HCT116 (cell line): Measurements from ENCODE around the gene RERG. TPM values are rescaled to one million over a fixed set of nuclear protein-coding genes. Genes with fewer than 3 reads are reported as not detected.

Experiments
- ATAC-seq: fragments of 200-7000 bp; cut with Tn5 transposase; 2 replicates; pipeline ENCODE4 v1.9.1; 2020; ENCODE audit warnings: mild to moderate bottlenecking, moderate library complexity
- BruUV-seq: library from RNA; stranded (reverse); fragments of 400-500 nt; replicated peaks from 2 replicates; lab custom pipeline; 2021; lab: Mats Ljungman, UMichigan
- CTCF ChIA-PET: fragments of 300-600 bp; sonication (Branson Sonifier 250); formaldehyde crosslinking; loops from one replicate; lab custom pipeline; 2021; ENCODE audit warnings: antibody characterized with exemption; lab: Charles Lee
- POLR2A ChIA-PET: fragments of 300-600, 350-600 bp; sonication (Branson Sonifier 250); formaldehyde crosslinking; loops from one replicate; lab custom pipeline; 2021; ENCODE audit warnings: antibody characterized with exemption; lab: Charles Lee
- RAD21 ChIA-PET, 2 experiments: fragments of 300-600 bp; sonication (Branson Sonifier 250); formaldehyde crosslinking; loops; one replicate each; lab custom pipeline; 2023; ENCODE audit warnings: low total read pairs in 2 of 2; ENCODE audit not compliant: uncharacterized antibody in 2 of 2, unreplicated experiment in 2 of 2, low non-redundant PET in 1 of 2; lab: Charles Lee
- DNase-seq: peaks from one replicate; pipeline ENCODE4 v3.0.0-alpha.2; 2010; ENCODE audit warnings: low read depth, low spot score
- H2AFZ ChIP-seq: fragments of 200-600 bp; shearing (Covaris generic), sonication (generic); 2 replicates; pipeline ENCODE4 v1.6.1; 2017; ENCODE audit warnings: low read depth, mixed run types, mixed read lengths, antibody characterized with exemption, low read length; ENCODE audit not compliant: poor library complexity, severe bottlenecking
- H3K27ac ChIP-seq: 2 replicates; pipeline ENCODE4 v1.5.1; 2012; ENCODE audit warnings: low read depth, low read length
- H3K27me3 ChIP-seq: fragments of 200-600 bp; sonication (generic); 2 replicates; pipeline ENCODE4 v1.6.1; 2016; ENCODE audit warnings: mixed run types, low read length, mixed read lengths; ENCODE audit not compliant: insufficient read depth
- H3K36me3 ChIP-seq, 2 experiments: fragments of 200-500 bp in 1 of 2; fragments of 200-600 bp in 1 of 2; sonication (Bioruptor generic) in 1 of 2; sonication (generic) in 1 of 2; 2 replicates each; pipeline versions ENCODE4 v1.5.1 to v1.6.1; 2014 to 2016; ENCODE audit warnings: low read length in 2 of 2, inconsistent platforms in 1 of 2, mixed read lengths in 1 of 2, mixed run types in 1 of 2; ENCODE audit not compliant: insufficient read depth in 2 of 2, control insufficient read depth in 1 of 2
- H3K4me1 ChIP-seq, 2 experiments: fragments of 200-600 bp in 1 of 2; sonication (generic) in 1 of 2; 2 replicates each; pipeline versions ENCODE4 v1.5.1 to v1.6.1; 2012 to 2017; ENCODE audit warnings: low read length in 2 of 2, inconsistent platforms in 1 of 2, mild to moderate bottlenecking in 1 of 2, mixed read lengths in 1 of 2, mixed run types in 1 of 2, moderate library complexity in 1 of 2; ENCODE audit not compliant: insufficient read depth in 2 of 2, control insufficient read depth in 1 of 2
- H3K4me2 ChIP-seq: fragments of 200-600 bp; sonication (generic); 2 replicates; pipeline ENCODE4 v1.6.1; 2017; ENCODE audit warnings: mixed run types, low read length, mixed read lengths
- H3K4me3 ChIP-seq, 2 experiments: fragments of 200-600 bp in 1 of 2; sonication (generic) in 1 of 2; replicated peaks in 1 of 2; 2 replicates each; pipeline ENCODE4 v1.5.1; 2011 to 2016; ENCODE audit warnings: low read length in 2 of 2, control low read depth in 1 of 2, low read depth in 1 of 2, mild to moderate bottlenecking in 1 of 2, mixed read lengths in 1 of 2, mixed run types in 1 of 2
- H3K79me2 ChIP-seq: fragments of 200-600 bp; sonication (generic); 2 replicates; pipeline ENCODE4 v1.6.1; 2017; ENCODE audit warnings: mild to moderate bottlenecking, mixed run types, low read length, moderate library complexity, mixed read lengths; ENCODE audit not compliant: insufficient read depth
- H3K9ac ChIP-seq: fragments of 200-600 bp; sonication (generic); 2 replicates; pipeline ENCODE4 v1.6.1; 2016; ENCODE audit warnings: low read length, mixed read lengths
- H3K9me2 ChIP-seq: fragments of 200-600 bp; sonication (generic), shearing (Covaris generic); 2 replicates; pipeline ENCODE4 v1.6.1; 2017; ENCODE audit warnings: mixed run types, mild to moderate bottlenecking, moderate library complexity; ENCODE audit not compliant: insufficient read depth
- H3K9me3 ChIP-seq, 2 experiments: fragments of 200-500 bp in 1 of 2; fragments of 200-600 bp in 1 of 2; sonication (Bioruptor generic) in 1 of 2; sonication (generic) in 1 of 2; 2 replicates each; pipeline ENCODE4 v1.6.1; 2014 to 2017; ENCODE audit warnings: low read length in 2 of 2, mixed read lengths in 2 of 2, inconsistent platforms in 1 of 2, low read depth in 1 of 2, mild to moderate bottlenecking in 1 of 2, mixed run types in 1 of 2, moderate library complexity in 1 of 2; ENCODE audit not compliant: control insufficient read depth in 1 of 2, insufficient read depth in 1 of 2
- H4K20me1 ChIP-seq: fragments of 200-600 bp; sonication (generic), shearing (Covaris generic); 2 replicates; pipeline ENCODE4 v1.6.1; 2017; ENCODE audit warnings: mixed run types, mild to moderate bottlenecking, moderate library complexity; ENCODE audit not compliant: insufficient read depth
- CBX3 ChIP-seq: IDR thresholded peaks from 2 replicates; pipeline ENCODE4 v1.6.1; 2012; ENCODE audit warnings: low read depth
- CEBPB ChIP-seq: IDR thresholded peaks from 2 replicates; pipeline ENCODE4 v1.6.1; 2012; ENCODE audit warnings: low read depth
- EGR1 ChIP-seq: IDR thresholded peaks from 2 replicates; pipeline ENCODE4 v1.6.1; 2012; ENCODE audit warnings: low read depth
- ELF1 ChIP-seq: IDR thresholded peaks from 2 replicates; pipeline ENCODE4 v1.6.1; 2012; ENCODE audit warnings: low read depth, borderline replicate concordance
- EZH2 ChIP-seq: fragments of 200-600 bp; sonication (generic); IDR thresholded peaks from 2 replicates; pipeline ENCODE4 v1.6.1; 2017; ENCODE audit warnings: antibody characterized with exemption, mixed run types
- EZH2phosphoT487 ChIP-seq: fragments of 200-600 bp; IDR thresholded peaks from 2 replicates; pipeline ENCODE4 v1.6.1; 2018; ENCODE audit warnings: antibody characterized with exemption, borderline replicate concordance
- JUND ChIP-seq: IDR thresholded peaks from 2 replicates; pipeline ENCODE4 v1.6.1; 2012
- POLR2A ChIP-seq: IDR thresholded peaks from 2 replicates; pipeline ENCODE4 v1.7.0; 2011; ENCODE audit warnings: borderline replicate concordance; ENCODE audit not compliant: insufficient read depth, insufficient read length; ENCODE audit errors: extremely low read depth
- POLR2AphosphoS5 ChIP-seq: IDR thresholded peaks from 2 replicates; pipeline ENCODE4 v1.6.1; 2011; ENCODE audit warnings: mild to moderate bottlenecking, low read depth, low read length, moderate library complexity
- RAD21 ChIP-seq: IDR thresholded peaks from 2 replicates; pipeline ENCODE4 v1.6.1; 2012; ENCODE audit warnings: low read depth, mild to moderate bottlenecking
- SIN3A ChIP-seq: IDR thresholded peaks from 2 replicates; pipeline ENCODE4 v1.6.1; 2012; ENCODE audit warnings: low read depth
- SRF ChIP-seq: IDR thresholded peaks from 2 replicates; pipeline ENCODE4 v1.6.1; 2012; ENCODE audit warnings: low read depth
- TCF7L2 ChIP-seq: IDR thresholded peaks from 2 replicates; pipeline ENCODE4 v1.7.0; 2011; ENCODE audit warnings: borderline replicate concordance, inconsistent platforms; ENCODE audit not compliant: insufficient read depth, insufficient read length; ENCODE audit errors: extremely low read depth
- YY1 ChIP-seq: IDR thresholded peaks from 2 replicates; pipeline ENCODE4 v1.6.1; 2011; ENCODE audit warnings: low read length, low read depth, moderate library complexity, mild to moderate bottlenecking; ENCODE audit not compliant: insufficient replicate concordance; ENCODE audit errors: extremely low read depth
- ZFX ChIP-seq: fragments of 450-650 bp; IDR thresholded peaks from 2 replicates; pipeline ENCODE4 v1.6.1; 2017
- ZNF274 ChIP-seq: fragments of 200-500 bp; sonication (Bioruptor generic); IDR thresholded peaks from 2 replicates; pipeline ENCODE4 v1.6.1; 2014; ENCODE audit warnings: mild to moderate bottlenecking, low read depth, low read length, inconsistent platforms
- intact Hi-C: fragments of 100-400 bp; cut with micrococcal nuclease; formaldehyde crosslinking; loops from 2 replicates; pipeline ENCODE4 v1.10.0; 2022
- total RNA-seq: library from RNA; stranded (reverse); gene quantifications from one replicate; pipeline ENCODE4 v1.2.1, GENCODE V29; 2021; ENCODE audit not compliant: unreplicated experiment
- TF ChIP-seq, protein P1 (sequence below): IDR thresholded peaks from 2 replicates; pipeline ENCODE4 v1.6.1; 2011; ENCODE audit warnings: mild to moderate bottlenecking, low read length, moderate library complexity; ENCODE audit not compliant: insufficient replicate concordance; ENCODE audit errors: extremely low read depth
- TF ChIP-seq, protein P2 (sequence below): IDR thresholded peaks from 2 replicates; pipeline ENCODE4 v1.6.1; 2012
- TF ChIP-seq, protein P3 (sequence below): IDR thresholded peaks from 2 replicates; pipeline ENCODE4 v1.6.1; 2012
- TF ChIP-seq, protein P4 (sequence below), 3 experiments: fragments of 200-600 bp in 1 of 3; sonication (generic) in 1 of 3; IDR thresholded peaks in 2 of 3; conservative IDR thresholded peaks in 1 of 3; 2 replicates each; pipeline ENCODE4 v1.5.1; 2012 to 2017; ENCODE audit warnings: low read depth in 2 of 3, low read length in 2 of 3, antibody characterized with exemption in 1 of 3, borderline replicate concordance in 1 of 3, control low read depth in 1 of 3, mild to moderate bottlenecking in 1 of 3, mixed read lengths in 1 of 3, mixed run types in 1 of 3, moderate library complexity in 1 of 3; ENCODE audit not compliant: insufficient read depth in 1 of 3

The RERG gene
- total RNA-seq, 1 experiment from 2014 or later, result not detected

DNA sequence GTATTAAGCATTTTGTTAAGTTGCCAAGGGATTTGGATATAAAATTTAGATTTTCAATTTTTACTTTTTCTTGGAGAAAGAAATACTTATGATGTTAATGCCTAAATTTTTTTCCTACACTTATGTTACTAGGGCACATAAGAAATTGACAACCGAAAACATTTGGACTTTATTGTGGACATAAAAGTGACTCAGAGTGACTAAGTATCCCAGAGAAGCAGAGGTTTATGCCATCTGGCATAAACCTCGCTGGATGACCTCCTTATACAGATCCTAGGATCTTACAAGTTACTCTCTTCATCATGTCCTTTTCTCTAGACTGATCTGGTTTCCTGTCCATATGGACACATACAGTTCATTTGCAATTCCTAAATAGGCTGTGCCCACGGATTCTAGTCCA lies 89.8 kb downstream of the RERG start:
- ChIA-PET RAD21 (no interaction called here), POLR2A (no interaction called here), CTCF (no interaction called here)
- DNase-seq (no peak), ATAC-seq (no peak)
- no TSS peak for BruUV-seq
- intact Hi-C loops, result no loop called here
- H3K79me2 ChIP-seq, result no peaks in the 10 kb centered on the region
- H3K27me3 ChIP-seq, result peaks cover 34% of the 10 kb centered on the region
- H4K20me1 ChIP-seq, result no peaks in the 10 kb centered on the region
- TF ChIP-seq EZH2 (no peak), POLR2AphosphoS5 (no peak), JUND (no peak), EZH2phosphoT487 (no peak), POLR2A (no peak), CEBPB (no peak), SIN3A (no peak), ELF1 (no peak), ZNF274 (no peak), TCF7L2 (no peak), SRF (no peak), EGR1 (no peak), ZFX (no peak), YY1 (no peak), CBX3 (no peak), RAD21 (no peak)
- TF ChIP-seq, protein P1, sequence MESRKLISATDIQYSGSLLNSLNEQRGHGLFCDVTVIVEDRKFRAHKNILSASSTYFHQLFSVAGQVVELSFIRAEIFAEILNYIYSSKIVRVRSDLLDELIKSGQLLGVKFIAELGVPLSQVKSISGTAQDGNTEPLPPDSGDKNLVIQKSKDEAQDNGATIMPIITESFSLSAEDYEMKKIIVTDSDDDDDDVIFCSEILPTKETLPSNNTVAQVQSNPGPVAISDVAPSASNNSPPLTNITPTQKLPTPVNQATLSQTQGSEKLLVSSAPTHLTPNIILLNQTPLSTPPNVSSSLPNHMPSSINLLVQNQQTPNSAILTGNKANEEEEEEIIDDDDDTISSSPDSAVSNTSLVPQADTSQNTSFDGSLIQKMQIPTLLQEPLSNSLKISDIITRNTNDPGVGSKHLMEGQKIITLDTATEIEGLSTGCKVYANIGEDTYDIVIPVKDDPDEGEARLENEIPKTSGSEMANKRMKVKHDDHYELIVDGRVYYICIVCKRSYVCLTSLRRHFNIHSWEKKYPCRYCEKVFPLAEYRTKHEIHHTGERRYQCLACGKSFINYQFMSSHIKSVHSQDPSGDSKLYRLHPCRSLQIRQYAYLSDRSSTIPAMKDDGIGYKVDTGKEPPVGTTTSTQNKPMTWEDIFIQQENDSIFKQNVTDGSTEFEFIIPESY, result no peak
- TF ChIP-seq, protein P2, sequence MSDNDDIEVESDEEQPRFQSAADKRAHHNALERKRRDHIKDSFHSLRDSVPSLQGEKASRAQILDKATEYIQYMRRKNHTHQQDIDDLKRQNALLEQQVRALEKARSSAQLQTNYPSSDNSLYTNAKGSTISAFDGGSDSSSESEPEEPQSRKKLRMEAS, result no peak
- TF ChIP-seq, protein P3, sequence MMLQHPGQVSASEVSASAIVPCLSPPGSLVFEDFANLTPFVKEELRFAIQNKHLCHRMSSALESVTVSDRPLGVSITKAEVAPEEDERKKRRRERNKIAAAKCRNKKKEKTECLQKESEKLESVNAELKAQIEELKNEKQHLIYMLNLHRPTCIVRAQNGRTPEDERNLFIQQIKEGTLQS, result no peak
- TF ChIP-seq, protein P4, sequence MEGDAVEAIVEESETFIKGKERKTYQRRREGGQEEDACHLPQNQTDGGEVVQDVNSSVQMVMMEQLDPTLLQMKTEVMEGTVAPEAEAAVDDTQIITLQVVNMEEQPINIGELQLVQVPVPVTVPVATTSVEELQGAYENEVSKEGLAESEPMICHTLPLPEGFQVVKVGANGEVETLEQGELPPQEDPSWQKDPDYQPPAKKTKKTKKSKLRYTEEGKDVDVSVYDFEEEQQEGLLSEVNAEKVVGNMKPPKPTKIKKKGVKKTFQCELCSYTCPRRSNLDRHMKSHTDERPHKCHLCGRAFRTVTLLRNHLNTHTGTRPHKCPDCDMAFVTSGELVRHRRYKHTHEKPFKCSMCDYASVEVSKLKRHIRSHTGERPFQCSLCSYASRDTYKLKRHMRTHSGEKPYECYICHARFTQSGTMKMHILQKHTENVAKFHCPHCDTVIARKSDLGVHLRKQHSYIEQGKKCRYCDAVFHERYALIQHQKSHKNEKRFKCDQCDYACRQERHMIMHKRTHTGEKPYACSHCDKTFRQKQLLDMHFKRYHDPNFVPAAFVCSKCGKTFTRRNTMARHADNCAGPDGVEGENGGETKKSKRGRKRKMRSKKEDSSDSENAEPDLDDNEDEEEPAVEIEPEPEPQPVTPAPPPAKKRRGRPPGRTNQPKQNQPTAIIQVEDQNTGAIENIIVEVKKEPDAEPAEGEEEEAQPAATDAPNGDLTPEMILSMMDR (IDR thresholded peaks at IDR 0.05 in 2 of 3, conservative IDR thresholded peaks at IDR 0.05 in 1 of 3; ENCODE audit: borderline replicate concordance in 1 of 3, insufficient read depth in 1 of 3, low read depth in 2 of 3, low read length in 2 of 3), result no peak
- no peak overlapping the region for H2AFZ ChIP-seq
- no peak overlapping the region for H3K4me2 ChIP-seq
- no peak overlapping the region for H3K27ac ChIP-seq
- no peaks in the 10 kb centered on the region for H3K4me1 ChIP-seq
- H3K9me3 ChIP-seq, result no peaks in the 10 kb centered on the region
- no peaks in the 10 kb centered on the region for H3K36me3 ChIP-seq
- no peak overlapping the region for H3K9ac ChIP-seq
- no peak overlapping the region for H3K4me3 ChIP-seq
- no peaks in the 10 kb centered on the region for H3K9me2 ChIP-seq
